NCI-H1930 (cell line): ENCODE data around the gene ASAP2.
"Not testable (repeated sequence)": the region's sequence is repeated elsewhere in the genome, so short reads cannot be mapped to it uniquely, and the experiment has no call there.

Source experiments
- DNase-seq, 2 experiments: peaks; one replicate each; lab custom pipeline; 2025; lab: John Stamatoyannopoulos, UW

ASAP2 gene

DNA sequence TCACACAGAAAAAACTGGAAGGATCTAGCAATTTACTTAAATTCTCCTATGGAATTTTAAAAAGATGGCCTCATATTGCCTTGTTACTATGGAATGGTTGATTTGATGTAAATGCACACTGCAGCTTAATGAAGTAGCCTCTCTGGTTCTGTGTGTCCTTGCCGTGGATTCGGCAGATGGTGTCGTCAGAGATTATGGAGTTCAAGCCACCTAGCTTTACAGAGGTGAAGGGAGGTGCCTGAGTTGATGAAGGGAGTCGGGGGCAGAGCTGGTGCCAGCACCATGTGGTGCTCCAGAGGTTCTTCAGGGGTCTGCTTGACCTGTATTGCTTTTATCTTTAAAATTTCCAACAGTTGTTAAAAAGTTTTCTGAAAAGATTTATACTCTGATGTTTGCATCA lies 48.8 kb downstream of the ASAP2 start:
- DNase-seq, result no peak

DNA sequence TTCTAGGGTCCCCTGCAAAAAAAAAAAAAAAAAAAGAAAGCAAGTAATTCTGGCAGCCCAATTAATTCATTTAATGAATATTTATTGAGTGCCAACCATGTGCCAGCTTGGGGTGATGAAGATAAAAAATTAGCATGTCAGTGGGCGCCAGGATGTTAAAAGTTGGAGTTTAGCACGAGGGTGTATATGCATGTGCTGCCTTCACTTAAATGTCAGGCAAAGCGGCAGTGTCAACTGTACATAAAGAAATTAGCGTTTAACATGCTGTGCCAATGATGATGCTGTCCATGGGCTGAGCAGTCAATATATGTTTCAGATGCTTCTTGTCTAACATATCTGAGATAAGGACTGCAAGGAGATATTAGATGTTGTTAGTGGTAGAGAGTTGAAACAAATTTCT lies 49.5 kb downstream of the ASAP2 start:
- no peak for DNase-seq

DNA sequence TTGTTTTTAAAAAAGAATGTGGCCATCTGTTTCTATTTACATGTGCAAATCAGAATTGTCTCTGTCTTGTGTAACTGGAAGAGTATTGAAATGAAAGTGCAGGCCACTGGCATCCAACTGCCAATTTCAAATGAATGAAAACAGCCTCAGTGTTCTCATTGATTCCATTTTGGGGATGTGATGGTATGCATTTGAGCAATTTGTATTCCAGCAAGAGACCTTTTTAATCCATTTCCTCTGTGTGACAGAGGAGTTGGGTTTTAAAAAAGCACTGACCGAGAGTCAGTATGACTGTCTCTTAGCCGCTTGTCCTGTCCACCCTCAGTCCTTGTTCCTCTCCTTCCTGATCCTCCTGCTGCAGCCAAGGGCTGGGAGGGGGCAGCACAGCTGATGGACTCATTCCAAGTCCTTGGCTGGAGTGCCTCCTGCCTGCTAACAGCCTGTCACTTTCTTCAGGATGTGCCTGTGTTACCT lies 50.0 kb downstream of the ASAP2 start:
- DNase-seq, result no peak

DNA sequence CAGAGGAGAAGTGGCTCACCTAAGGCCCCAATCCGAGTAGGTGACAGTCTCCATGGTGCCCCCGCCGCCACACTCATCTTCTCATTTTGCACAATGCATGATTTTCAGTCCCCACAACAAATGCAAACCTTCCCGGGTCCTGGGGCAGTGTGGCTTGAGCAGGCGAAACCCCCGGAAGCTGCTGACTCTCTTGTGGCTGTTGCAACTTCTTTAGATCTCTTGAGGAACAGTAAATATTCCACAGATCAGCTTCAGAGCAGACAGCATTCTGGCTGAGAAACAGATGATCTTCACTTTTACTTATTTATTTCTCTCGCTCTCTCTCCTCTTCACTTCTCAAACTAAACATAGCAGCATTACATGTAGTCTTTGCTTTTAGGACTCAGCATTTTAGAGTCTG lies 51.9 kb downstream of the ASAP2 start:
- DNase-seq, result no peak

DNA sequence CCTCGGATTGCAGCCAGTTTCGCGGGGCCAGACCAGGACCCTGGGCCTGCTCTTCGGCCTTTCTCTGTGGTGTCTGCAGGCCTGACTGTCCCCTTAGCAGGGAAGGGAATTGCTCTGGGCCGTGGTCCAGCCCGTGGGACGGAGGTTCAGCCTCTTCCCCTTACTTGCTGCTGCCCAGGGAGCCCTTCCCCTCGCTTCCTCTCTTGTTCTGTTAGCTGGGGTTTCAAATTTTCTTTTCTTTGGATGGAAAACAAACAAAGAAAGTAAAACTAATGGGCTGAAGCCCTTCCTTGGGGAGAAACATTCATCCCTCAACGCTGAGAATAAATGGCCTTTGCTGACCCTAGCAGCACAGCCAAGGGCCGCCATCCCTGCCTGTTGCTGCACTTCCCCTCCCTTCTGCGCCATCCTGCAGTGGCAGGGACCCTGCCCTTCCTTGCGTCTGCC lies 52.4 kb downstream of the ASAP2 start:
- no peak for DNase-seq

DNA sequence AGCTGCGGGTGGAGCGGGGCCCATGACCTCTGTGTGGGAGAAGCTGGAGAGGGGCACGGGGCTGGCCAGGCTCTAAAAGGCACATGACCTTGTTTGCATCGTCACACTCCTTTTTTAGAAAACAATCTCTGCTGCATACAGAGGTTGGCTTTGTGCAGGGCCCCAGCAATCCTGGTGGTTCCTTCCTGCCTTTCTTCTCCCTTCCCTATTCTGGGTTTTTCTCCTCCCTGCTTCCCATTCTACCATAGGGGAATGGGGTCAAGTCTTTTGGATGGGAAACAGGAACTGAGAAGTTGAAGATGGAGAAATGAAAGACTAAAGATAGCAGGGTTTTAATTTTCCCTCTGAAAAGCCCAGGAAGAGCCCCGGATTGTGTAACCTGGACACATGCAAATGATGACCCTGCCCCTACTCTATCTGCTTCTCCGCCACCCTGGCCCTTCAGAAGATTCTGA lies 53.9 kb downstream of the ASAP2 start:
- DNase-seq, result no peak

DNA sequence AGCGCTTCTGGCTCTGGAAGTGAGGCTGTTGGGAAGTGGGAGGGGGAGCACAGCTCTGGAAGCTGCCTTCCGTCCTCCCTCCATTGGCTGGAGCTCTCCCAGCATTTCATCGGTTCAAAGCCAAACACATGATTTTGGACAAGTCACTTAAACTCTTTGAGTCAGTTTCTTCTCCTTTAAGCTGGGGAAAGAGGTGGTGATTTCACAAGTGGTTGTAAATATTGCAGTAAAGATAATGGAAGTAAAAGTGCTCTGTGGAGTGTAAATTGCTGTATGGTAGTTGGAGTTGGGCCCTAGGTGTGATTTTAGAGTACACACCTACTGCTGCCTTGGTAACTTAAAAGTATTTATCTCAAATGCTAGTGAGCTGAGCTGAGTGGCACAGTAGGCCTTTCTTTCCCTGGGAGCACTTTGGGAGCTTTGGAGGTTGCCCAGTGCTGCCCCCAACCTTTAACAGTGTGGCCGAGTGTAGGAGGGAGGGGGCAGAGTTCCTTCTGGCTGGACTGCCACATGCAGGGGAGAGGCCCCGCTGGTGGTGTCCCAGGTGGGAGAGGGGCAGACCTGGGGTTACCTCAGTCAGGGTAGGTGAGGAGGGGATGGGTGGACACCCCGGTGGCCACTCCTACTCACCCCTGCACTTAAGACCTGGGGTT lies 54.7 kb downstream of the ASAP2 start:
- DNase-seq, result no peak

DNA sequence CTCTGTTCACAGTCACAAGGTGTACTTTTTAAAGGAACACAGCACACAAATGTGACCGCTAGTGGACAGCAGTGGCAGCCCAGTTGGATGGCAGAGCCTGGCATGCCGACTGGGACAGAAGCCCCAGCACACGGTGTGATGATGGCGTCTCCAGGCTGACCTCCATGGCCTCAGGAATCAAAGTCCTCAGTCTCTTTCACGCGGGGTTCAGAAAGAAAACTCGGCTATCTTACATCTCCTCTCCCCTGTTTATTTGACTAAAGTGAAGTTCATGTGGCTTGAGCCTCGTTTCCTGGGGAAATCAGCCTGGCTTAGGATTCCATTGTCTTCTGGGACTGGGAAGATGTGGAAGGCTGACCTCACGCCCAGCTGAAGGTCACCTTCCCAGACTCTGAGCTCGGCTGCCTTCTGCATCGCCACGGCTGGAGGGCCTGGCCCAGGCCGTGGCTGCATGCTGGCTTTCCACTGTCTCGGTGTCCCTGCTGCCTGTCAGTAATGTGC lies 56.1 kb downstream of the ASAP2 start:
- no peak for DNase-seq

DNA sequence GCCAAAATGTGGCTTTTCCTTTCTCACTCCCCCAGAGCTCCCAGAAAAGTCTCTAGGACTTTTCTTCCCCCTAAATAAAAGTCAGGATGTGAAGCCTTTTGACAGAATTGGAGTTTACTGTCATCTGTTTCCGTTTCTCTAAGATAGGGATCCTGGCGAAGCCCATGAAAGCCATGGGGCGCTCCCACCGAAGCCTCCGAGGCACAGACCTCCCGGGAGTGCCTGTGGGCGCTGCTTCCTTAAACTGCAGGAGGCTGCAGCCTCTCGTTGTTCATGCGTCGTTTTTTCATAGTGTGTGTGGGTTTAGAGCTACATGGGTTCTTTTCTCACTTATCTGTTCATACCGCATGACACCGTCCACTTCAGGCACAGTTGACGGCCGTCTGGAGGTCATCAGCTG lies 56.8 kb downstream of the ASAP2 start:
- DNase-seq, result no peak

DNA sequence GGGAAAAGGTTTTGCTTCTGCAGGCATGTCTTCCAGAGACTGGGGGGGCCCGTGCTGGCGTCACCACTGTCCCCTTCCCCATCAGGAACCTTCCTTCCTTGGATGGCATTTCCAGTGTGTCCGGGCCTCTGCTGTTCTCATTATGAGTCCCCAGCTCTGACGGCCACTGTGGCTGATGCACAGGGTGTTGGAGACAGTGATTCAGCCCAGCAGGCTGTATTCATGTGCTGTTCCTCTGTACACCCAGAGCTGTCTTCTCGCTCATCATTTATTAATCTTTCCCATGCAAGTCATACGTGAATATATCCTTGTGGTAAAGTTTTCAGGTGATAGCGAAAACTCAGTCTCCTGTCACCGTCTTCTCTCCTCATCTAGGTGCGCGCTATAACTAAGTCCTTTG lies 57.7 kb downstream of the ASAP2 start:
- no peak for DNase-seq

DNA sequence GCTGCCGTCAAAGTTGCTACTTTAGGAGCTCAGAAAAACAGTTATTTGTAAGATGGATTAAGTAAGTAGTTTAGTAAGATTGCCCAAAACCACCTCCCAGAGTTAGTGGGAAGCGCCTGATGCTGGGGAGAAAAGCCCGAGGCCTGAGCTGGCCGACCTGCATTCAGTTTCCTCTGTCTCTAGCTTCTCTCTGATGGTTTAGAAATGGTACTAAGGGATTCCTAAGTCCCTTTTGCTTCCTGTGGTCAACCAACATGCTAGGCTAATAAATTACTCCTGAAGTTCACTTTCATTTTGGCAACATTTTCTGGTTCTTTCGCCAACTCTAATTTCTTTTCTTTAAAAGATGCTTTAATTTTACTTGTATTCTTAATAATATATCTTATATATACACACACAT lies 60.1 kb downstream of the ASAP2 start:
- no peak for DNase-seq

DNA sequence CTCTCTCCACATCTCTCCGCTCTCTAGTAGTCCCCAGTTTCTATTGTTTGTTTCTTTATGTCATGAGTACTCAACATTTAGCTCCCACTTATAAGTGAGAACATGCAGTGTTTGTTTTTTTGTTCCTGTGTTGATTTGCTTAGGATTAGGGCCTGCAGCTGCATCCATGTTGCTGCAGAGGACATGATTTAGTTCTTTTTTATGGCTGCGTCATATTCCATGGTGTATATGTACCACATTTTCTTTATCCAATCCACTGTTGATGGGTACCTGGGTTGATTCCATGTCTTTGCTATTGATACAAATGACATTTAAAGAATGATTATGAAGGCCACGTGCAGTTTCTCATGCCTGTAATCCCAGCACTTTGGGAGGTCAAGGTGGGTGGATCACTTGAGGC lies 60.7 kb downstream of the ASAP2 start:
- not testable (repeated sequence) for DNase-seq

DNA sequence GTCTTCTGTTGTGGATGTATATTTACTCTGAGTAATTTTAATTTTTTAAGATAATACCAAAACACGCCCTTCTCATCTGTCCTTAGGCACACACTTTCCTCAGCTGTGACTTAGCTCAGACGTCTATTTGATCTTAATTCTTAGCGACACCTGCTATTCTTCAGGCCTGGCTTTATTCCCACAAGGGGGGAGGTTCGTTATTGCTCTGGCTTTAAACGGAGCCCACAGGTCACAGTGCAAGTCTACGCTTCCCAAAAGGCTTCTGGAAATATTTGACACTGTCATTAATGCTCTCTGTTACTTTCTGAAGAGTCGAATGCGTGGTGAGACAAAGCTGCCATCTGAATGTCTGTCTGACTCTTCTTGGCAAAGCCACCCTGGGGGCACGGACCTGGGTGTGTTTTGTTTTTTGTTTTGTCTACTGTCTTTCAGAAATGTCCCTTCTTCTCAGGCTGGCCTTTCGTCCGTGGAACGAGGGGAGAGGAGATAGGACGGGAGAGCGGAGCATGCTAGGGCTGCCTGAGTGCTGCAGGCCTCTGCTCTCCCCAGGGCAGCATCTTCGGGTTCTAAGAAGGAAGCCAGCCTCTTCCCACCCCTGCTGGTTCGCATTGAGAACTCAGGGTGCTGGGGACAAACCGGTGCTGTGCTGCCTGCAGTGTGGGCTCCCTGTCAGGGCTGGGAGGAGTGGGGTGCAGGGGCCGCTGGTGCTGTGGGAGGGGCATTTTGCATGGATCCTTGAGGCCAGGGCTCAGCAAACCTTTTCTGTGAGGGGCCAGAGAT lies 61.9 kb downstream of the ASAP2 start:
- no peak for DNase-seq

DNA sequence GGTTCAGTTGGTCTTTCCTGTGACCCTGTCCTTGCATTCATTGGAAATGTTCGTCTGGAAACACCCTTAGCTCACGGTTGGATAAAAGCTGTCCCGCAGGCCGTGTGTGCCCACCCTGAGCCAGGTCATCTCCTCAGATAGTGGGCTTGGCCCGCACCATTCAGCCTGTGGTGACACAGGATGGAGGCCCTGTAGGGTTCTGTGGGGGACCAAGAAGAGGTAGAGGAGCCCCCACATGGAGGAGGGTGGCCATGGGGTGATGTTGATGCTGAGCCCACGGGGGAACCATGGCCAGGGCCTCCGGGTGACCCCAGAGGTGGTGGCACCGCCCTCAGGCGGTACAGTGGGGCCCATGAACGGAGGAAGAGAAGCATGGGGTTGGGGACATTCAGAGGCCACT lies 62.7 kb downstream of the ASAP2 start:
- no peak for DNase-seq

DNA sequence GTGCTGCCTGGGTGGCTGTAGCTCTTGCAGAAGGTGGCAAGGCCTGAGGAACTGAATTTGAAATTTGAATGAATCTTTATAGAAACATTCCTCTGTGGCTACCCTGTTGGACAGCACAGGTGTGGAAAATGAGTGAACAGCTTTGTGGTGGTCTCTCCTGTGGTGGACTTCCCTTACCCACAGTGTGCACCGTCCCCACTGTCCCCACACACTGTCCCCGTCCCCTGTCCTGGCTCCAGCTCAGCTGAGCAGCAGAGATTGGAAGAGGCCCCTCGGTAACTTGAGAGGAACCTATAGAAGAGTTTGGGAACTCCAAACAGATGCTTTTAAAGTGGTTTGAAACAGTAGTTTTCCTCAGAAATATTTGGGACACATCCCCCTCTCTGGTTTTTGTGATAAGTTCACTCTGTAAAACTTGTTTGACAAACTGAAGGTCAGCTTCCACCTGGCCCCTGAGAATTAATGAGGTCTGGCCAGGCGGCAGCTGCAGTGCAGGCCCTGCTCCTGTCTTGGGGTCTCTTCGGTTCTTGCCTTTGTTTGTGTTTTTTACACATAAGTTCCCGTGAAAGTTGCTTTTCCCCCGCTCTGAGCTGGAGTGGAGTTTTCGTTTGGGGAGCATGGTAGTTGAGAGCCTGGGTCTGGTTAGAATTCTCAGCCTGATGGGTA lies 63.2 kb downstream of the ASAP2 start:
- DNase-seq, result no peak

DNA sequence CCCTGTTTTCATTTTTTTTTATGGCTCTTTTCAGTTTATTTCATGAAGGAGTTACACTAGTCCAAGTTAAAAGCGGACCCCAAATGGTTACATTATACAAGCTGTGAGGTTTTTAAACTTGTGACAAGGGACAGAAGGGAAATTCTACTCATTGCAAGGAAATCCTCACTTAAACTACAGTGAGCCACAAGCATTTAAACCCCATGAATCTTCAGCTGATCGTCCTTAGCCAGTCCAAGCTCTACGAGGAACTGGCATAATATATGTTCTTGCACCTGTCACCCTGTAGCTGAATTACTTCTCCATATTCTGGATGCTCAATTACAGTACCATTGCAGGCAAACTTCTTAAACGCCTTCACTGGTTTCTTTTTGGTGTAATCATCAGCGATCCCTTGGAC lies 64.5 kb downstream of the ASAP2 start:
- DNase-seq, result no peak

DNA sequence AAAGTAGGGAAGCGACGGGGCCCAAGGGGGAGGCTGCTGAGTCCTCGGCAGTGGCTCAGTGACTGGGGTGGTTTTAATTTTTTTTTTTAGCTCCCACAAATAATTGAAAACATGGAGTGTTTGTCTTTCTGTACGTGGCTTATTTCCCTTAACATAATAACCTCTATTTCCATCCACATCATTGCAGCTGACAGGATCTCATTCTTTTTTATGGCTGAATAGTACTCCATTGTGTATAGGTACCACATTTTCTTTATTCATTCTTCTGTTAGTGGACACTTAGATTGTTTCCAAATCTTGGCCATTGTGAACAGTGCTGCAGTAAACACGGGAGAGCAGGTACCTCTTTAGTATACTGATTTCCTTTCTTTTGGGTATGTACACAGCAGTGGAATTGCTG lies 65.1 kb downstream of the ASAP2 start:
- DNase-seq, result no peak

DNA sequence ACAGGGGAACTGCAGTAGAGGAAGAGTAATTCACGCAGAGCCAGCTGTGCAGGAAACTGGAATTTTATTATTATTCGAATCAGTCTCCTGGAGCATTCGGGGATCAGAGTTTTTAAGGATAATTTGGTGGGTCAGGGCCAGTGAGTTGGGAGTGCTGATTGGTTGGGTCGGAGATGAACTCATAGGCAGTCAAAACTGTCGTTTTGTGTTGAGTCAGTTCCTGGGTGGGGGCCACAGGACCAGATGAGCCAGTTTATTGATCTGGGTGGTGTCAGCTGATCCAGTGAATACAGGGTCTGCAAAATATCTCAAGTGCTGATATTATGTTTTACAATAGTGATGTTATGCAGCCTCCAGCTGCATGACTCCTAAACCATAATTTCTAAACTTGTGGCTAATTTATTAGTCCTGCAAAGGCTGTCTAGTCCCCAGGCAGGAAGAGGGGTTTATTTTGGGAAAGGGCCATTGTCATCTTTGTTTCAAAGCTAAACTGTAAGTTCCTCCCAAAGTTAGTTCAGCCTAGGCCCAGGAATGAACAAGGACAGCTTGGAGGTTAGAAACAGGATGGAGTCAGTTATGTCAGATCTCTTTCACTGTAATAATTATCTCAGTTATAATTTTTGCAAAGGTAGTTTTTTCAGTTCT lies 67.0 kb downstream of the ASAP2 start:
- DNase-seq, result no peak

DNA sequence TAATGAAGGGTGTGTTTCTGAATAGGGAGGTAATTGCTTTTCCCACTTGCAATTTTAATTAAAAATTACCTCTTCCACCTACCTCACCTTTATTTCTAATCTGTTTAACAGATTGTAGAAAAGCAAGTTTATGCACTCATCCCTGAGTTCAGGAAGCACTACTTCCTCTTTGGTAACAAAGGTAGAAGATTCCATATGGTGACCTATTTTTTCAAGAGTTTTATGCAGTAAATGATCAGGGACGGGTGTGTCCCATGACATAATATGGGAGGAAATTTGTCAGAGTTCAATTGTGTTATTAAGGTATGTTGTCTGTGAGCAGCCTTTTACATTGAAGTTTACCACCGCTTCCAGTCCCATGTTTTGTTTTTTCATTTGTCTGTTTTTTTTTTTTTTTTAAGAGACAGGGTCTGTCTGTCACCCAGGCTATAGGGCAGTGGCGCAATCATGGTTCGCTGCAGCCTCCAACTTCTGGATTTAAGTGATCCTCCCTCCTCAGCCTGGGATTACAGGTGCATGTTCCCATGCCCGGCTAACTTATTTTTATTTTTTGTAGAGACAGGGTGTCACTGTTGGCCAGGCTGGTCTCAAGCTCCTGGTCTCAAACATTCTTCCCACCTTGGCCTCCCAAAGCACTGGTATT lies 68.2 kb downstream of the ASAP2 start:
- no peak for DNase-seq

DNA sequence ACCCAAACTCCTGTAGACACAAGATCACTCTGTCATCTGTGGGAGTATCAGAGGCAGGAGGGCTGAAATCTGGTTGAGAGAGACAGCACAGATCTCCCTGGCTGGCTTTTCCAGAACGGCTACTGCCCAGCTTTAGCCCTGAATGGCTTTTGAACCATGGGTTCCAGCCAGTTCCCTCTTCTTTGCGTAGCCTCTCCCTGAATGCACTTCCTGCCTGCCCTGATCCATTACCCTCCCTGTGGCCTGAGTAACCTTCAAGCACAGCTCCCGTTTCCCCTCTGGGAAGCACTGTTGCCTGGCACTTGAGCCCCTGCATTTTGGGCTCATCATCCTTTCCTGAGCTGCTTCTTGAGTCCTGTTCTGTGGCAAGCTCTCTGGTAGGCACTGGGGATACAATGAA lies 68.8 kb downstream of the ASAP2 start:
- no peak for DNase-seq

DNA sequence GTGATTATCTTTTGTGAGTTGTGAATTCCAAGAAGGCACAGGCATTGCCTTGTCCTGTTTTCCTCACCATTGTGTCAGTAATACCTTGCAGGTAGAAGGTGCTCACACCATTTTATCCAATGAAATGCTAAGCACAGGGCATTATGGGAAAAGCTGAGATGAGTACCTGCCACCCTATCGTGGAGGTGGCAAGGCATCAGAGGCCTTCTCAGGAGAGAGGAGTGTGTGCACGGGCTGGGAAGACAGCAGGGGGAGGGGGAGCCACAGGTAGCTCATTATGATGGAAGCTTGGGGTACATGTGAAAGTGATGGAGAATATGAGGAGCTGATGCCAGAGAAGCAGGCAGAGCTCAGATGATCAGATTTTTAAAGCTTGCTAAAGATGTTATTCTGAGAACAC lies 69.5 kb downstream of the ASAP2 start:
- no peak for DNase-seq

DNA sequence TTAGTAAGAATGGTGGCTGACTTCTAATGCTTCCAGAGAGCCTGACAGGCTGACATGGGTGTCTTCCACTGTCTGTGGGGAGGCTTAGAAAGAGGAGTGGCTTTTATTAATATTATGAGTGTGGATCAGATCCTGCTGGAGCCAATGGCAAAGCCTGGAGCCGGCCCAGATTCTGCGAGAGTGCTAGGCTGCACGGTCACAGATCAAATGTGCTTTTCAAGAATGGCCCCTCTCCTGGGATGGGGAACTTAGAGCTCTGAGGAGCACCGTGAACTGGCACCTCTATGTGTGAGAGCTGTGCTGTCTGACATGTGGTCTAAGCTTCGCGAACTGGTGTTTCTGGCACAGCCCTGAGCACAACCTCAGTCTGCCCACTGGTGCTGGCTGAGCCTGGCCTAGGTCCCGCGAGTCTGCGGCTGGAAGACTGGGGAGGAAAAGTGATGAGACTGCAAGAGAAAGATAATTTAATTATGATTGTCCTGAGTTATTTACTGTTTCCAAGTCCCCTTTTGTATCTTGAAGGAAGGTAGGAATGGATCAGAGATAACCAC lies 70.4 kb downstream of the ASAP2 start:
- DNase-seq, result no peak
